GM10266 (cell line): ENCODE measurements around the gene FHIT.

ENCODE experiments used
- DNase-seq: peaks from one replicate; pipeline ENCODE4 v3.0.0; 2012; ENCODE audit errors: extremely low spot score
- CTCF ChIP-seq: IDR thresholded peaks from 2 replicates; pipeline ENCODE4 v1.5.1; 2012; ENCODE audit warnings: mild to moderate bottlenecking, low read depth; ENCODE audit not compliant: control insufficient read depth, insufficient read depth; ENCODE audit errors: missing control alignments

The FHIT gene

GRCh38 chr3:60323651-60324050, 927.6 kb downstream of the FHIT start:
- no peak for DNase-seq
- TF ChIP-seq CTCF, result no peak

- no peak for DNase-seq
- TF ChIP-seq CTCF, result no peak
Measured at GRCh38 chr3:60323180-60323579, 928.1 kb downstream of the FHIT start.

- TF ChIP-seq CTCF, result no peak
- DNase-seq, result no peak
Measured at GRCh38 chr3:60322298-60322856, 928.9 kb downstream of the FHIT start.

GRCh38 chr3:60319179-60319858, 931.9 kb downstream of the FHIT start:
- no peak for TF ChIP-seq CTCF
- no peak for DNase-seq

GRCh38 chr3:60316121-60316797, 935.0 kb downstream of the FHIT start:
- no peak for DNase-seq

GRCh38 chr3:60313951-60314461, 937.2 kb downstream of the FHIT start:
- no peak for DNase-seq
- TF ChIP-seq CTCF, result no peak

More at GRCh38 chr3:60316121-60316797, 935.0 kb downstream of the FHIT start:
- TF ChIP-seq CTCF, result no peak
